Measurements from ENCODE around the gene KIF1C. TPM values are rescaled to one million over a fixed set of nuclear protein-coding genes. Genes with fewer than 3 reads are reported as not detected.

KIF1C gene
- total RNA-seq, 1 experiment from 2014 or later: 130 TPM

GRCh38 chr17:4982305-4982704 is 15.4 kb upstream of the KIF1C start:
- CTCF ChIA-PET: no interaction called here
- no peaks in the 10 kb centered on the region for H3K36me3 Mint-ChIP-seq
- H3K27ac Mint-ChIP-seq: no peak overlapping the region
- TF ChIP-seq ZNF281 (CRISPR knock-in tag; IDR thresholded peaks at IDR 0.05) (no peak), ZNF423 (CRISPR knock-in tag; IDR thresholded peaks at IDR 0.05) (no peak), ERG (CRISPR knock-in tag; IDR thresholded peaks at IDR 0.05) (no peak), ARID4B (CRISPR knock-in tag; IDR thresholded peaks at IDR 0.05; ENCODE audit: borderline replicate concordance) (no peak), TCF7 (CRISPR knock-in tag; IDR thresholded peaks at IDR 0.05; ENCODE audit: low read depth) (no peak), FOXJ3 (CRISPR knock-in tag; IDR thresholded peaks at IDR 0.05; ENCODE audit: borderline replicate concordance) (no peak), IRF2 (CRISPR knock-in tag; IDR thresholded peaks at IDR 0.05; ENCODE audit: borderline replicate concordance, low read depth) (no peak), CTCF (IDR thresholded peaks at IDR 0.05) (no peak), GABPB1 (CRISPR knock-in tag; IDR thresholded peaks at IDR 0.05) (no peak), MYBL2 (CRISPR knock-in tag; IDR thresholded peaks at IDR 0.05) (no peak), SOX15 (CRISPR knock-in tag; IDR thresholded peaks at IDR 0.05) (no peak), CREM (CRISPR knock-in tag; IDR thresholded peaks at IDR 0.05) (no peak), ZSCAN18 (CRISPR knock-in tag; IDR thresholded peaks at IDR 0.05) (no peak), USF1 (CRISPR knock-in tag; IDR thresholded peaks at IDR 0.05) (no peak), ZNF263 (CRISPR knock-in tag; IDR thresholded peaks at IDR 0.05; ENCODE audit: low read depth) (no peak)
- peaks cover 15% of the 10 kb centered on the region for H3K4me1 Mint-ChIP-seq
- POLR2A ChIA-PET: no interaction called here
- H3K9me3 Mint-ChIP-seq: no peaks in the 10 kb centered on the region
- DNase-seq (ENCODE audit: low spot score) (no peak), ATAC-seq (no peak)
- no peak overlapping the region for H3K4me3 Mint-ChIP-seq
- H3K27me3 Mint-ChIP-seq (ENCODE audit: low read depth): peaks cover 37% of the 10 kb centered on the region

All from WTC11 (cell line).